Measurements from ENCODE around the gene ACOXL. TPM values are rescaled to one million over a fixed set of nuclear protein-coding genes. Genes with fewer than 3 reads are reported as not detected.

The ACOXL gene
- total and polyA plus RNA-seq, 9 of the 15 experiments (the other 6 are each of a cell fraction or from before 2014, with no cell fraction given): 0.31 to 0.56 TPM; not detected in 7

- TF ChIP-seq, protein P1, sequence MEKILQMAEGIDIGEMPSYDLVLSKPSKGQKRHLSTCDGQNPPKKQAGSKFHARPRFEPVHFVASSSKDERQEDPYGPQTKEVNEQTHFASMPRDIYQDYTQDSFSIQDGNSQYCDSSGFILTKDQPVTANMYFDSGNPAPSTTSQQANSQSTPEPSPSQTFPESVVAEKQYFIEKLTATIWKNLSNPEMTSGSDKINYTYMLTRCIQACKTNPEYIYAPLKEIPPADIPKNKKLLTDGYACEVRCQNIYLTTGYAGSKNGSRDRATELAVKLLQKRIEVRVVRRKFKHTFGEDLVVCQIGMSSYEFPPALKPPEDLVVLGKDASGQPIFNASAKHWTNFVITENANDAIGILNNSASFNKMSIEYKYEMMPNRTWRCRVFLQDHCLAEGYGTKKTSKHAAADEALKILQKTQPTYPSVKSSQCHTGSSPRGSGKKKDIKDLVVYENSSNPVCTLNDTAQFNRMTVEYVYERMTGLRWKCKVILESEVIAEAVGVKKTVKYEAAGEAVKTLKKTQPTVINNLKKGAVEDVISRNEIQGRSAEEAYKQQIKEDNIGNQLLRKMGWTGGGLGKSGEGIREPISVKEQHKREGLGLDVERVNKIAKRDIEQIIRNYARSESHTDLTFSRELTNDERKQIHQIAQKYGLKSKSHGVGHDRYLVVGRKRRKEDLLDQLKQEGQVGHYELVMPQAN (IDR thresholded peaks at IDR 0.05; ENCODE audit: borderline replicate concordance): no peak
- TF ChIP-seq, protein P2, sequence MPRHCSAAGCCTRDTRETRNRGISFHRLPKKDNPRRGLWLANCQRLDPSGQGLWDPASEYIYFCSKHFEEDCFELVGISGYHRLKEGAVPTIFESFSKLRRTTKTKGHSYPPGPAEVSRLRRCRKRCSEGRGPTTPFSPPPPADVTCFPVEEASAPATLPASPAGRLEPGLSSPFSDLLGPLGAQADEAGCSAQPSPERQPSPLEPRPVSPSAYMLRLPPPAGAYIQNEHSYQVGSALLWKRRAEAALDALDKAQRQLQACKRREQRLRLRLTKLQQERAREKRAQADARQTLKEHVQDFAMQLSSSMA (CRISPR knock-in tag; IDR thresholded peaks at IDR 0.05): no peak
- no peak for TF ChIP-seq HMGN3 (IDR thresholded peaks at IDR 0.05; ENCODE audit: borderline replicate concordance, extremely low read depth, insufficient read length, low read depth, low read length)
- TF ChIP-seq, protein P3, sequence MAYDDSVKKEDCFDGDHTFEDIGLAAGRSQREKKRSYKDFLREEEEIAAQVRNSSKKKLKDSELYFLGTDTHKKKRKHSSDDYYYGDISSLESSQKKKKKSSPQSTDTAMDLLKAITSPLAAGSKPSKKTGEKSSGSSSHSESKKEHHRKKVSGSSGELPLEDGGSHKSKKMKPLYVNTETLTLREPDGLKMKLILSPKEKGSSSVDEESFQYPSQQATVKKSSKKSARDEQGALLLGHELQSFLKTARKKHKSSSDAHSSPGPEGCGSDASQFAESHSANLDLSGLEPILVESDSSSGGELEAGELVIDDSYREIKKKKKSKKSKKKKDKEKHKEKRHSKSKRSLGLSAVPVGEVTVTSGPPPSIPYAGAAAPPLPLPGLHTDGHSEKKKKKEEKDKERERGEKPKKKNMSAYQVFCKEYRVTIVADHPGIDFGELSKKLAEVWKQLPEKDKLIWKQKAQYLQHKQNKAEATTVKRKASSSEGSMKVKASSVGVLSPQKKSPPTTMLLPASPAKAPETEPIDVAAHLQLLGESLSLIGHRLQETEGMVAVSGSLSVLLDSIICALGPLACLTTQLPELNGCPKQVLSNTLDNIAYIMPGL (CRISPR knock-in tag; IDR thresholded peaks at IDR 0.05): no peak
- TF ChIP-seq RBM15 (IDR thresholded peaks at IDR 0.05; ENCODE audit: insufficient read depth, low read length): no peak
- TF ChIP-seq REST (IDR thresholded peaks at IDR 0.05; ENCODE audit: borderline replicate concordance): no peak
- TF ChIP-seq REST (CRISPR knock-in tag; IDR thresholded peaks at IDR 0.05; ENCODE audit: low read depth): no peak
- no peak for TF ChIP-seq SLC30A9 (CRISPR knock-in tag; IDR thresholded peaks at IDR 0.05)
- no peak for TF ChIP-seq ARID4B (CRISPR knock-in tag; IDR thresholded peaks at IDR 0.05)
Measured at GRCh38 chr2:111162718-111163331, 430.5 kb downstream of the ACOXL start (continued).

All from K562 (cell line).